Ovary (tissue), 3 donors: Measurements from ENCODE around the gene CLN6.

Experiments used
- POLR2A ChIP-seq: fragments of 450-650 bp; IDR thresholded peaks from one replicate; pipeline ENCODE4 v1.6.1; 2017; ENCODE audit warnings: antibody characterized with exemption, mild to moderate bottlenecking, moderate library complexity
- TF ChIP-seq, protein P1 (sequence below), 3 donors: fragments of 450-650 bp in 2 of 3; fragments of 200-600 bp in 1 of 3; IDR thresholded peaks; one replicate each; pipeline versions ENCODE4 v1.5.1 to v1.8.0; 2016 to 2022; ENCODE audit warnings: antibody characterized with exemption in 3 of 3, mild to moderate bottlenecking in 1 of 3
- donor health status: DM: no; HTN: no; CAD: no.

DNA sequence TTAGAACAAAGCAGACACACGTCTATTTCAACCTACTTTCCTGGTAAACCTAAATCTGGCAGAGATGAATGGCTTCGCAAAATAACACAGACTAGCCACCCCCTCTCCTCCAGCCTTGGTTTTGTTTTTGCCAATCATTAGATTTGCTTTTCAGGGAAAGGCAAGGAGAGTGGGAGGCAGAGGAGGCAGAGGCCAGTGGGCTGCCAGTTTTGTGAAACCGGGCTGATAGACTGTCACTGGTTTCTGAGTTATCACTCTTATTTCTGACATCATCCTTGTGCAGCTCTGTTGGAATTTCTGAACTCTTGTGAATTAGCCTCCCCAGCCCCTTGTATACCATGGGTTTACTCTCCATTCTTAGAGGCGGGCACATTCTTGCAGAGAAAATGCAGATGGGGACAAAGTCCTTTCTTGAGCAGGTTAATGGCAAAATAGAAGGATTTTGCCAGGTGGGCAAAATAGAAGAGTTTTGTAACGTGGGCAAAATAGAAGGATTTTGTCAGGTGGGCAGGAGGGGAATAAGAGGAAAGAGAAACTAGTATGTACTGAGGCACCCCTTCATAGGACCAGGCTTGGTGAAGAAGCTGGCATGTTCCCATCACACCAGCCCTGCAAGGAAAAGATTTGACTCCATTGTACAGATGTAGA, 44.8 kb upstream of the CLN6 start:
- TF ChIP-seq, protein P1, sequence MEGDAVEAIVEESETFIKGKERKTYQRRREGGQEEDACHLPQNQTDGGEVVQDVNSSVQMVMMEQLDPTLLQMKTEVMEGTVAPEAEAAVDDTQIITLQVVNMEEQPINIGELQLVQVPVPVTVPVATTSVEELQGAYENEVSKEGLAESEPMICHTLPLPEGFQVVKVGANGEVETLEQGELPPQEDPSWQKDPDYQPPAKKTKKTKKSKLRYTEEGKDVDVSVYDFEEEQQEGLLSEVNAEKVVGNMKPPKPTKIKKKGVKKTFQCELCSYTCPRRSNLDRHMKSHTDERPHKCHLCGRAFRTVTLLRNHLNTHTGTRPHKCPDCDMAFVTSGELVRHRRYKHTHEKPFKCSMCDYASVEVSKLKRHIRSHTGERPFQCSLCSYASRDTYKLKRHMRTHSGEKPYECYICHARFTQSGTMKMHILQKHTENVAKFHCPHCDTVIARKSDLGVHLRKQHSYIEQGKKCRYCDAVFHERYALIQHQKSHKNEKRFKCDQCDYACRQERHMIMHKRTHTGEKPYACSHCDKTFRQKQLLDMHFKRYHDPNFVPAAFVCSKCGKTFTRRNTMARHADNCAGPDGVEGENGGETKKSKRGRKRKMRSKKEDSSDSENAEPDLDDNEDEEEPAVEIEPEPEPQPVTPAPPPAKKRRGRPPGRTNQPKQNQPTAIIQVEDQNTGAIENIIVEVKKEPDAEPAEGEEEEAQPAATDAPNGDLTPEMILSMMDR (IDR thresholded peaks at IDR 0.05) = no peak
- TF ChIP-seq POLR2A = no peak
